ENCODE results near the gene B4GAT1. TPM values are rescaled to one million over a fixed set of nuclear protein-coding genes. Genes with fewer than 3 reads are reported as not detected.

B4GAT1 gene
- total and polyA plus RNA-seq, 5 donors from 2014 or later = 3.5 to 15.1 (median 12.0) TPM

Other genes starting within 250 kb of the B4GAT1 start
- gene KLC2, start 89.9 kb downstream of the B4GAT1 start, total RNA-seq = 42.1 TPM
- gene KLC2, start 89.9 kb downstream of the B4GAT1 start, polyA plus RNA-seq = 1 to 10 TPM; 2.5 to 3.8 (median 3.3) TPM
- 79.6 TPM for gene RAB1B, start 79.0 kb downstream of the B4GAT1 start, total RNA-seq
- gene RAB1B, start 79.0 kb downstream of the B4GAT1 start, polyA plus RNA-seq = 10 to 100 TPM; 13.1 to 19.6 (median 15.1) TPM
- gene CNIH2, start 69.5 kb downstream of the B4GAT1 start, total RNA-seq = 4.5 TPM
- gene CNIH2, start 69.5 kb downstream of the B4GAT1 start, polyA plus RNA-seq = not detected
- gene YIF1A, start 58.5 kb downstream of the B4GAT1 start, total RNA-seq = 29.3 TPM
- 10 to 100 TPM; 48.3 to 71.3 (median 55.3) TPM for gene YIF1A, start 58.5 kb downstream of the B4GAT1 start, polyA plus RNA-seq
- not detected for gene TMEM151A, start 55.7 kb downstream of the B4GAT1 start, total RNA-seq
- not detected for gene TMEM151A, start 55.7 kb downstream of the B4GAT1 start, polyA plus RNA-seq
- gene CD248, start 30.6 kb downstream of the B4GAT1 start, total RNA-seq = 0.30 TPM
- under 1 TPM; 0.06 to 0.11 (median 0.10) TPM for gene CD248, start 30.6 kb downstream of the B4GAT1 start, polyA plus RNA-seq
- gene RIN1, start 11.2 kb downstream of the B4GAT1 start, total RNA-seq = 0.57 TPM
- 1 to 10 TPM in 1 of 4 donors, under 1 TPM in 3; 0.33 to 1.0 (median 0.95) TPM for gene RIN1, start 11.2 kb downstream of the B4GAT1 start, polyA plus RNA-seq
- gene BRMS1, start 2.5 kb downstream of the B4GAT1 start, total RNA-seq = 53.4 TPM
- 10 to 100 TPM; 74.7 to 90.4 (median 82.5) TPM for gene BRMS1, start 2.5 kb downstream of the B4GAT1 start, polyA plus RNA-seq
- 3.4 TPM for gene SLC29A2, start 24.1 kb upstream of the B4GAT1 start, total RNA-seq
- 1 to 10 TPM in 3 of 4 donors, under 1 TPM in 1; 0.83 to 2.3 (median 1.6) TPM for gene SLC29A2, start 24.1 kb upstream of the B4GAT1 start, polyA plus RNA-seq
- not detected for gene NPAS4, start 73.4 kb upstream of the B4GAT1 start, total RNA-seq
- gene NPAS4, start 73.4 kb upstream of the B4GAT1 start, polyA plus RNA-seq = not detected
- 22.7 TPM for gene MRPL11, start 91.2 kb upstream of the B4GAT1 start, total RNA-seq
- gene MRPL11, start 91.2 kb upstream of the B4GAT1 start, polyA plus RNA-seq = 10 to 100 TPM; 80.4 to 96.9 (median 84.5) TPM
- 9.6 TPM for gene PELI3, start 119.3 kb upstream of the B4GAT1 start, total RNA-seq
- gene PELI3, start 119.3 kb upstream of the B4GAT1 start, polyA plus RNA-seq = 1 to 10 TPM; 4.4 to 9.3 (median 5.7) TPM
- 29.5 TPM for gene DPP3, start 132.8 kb upstream of the B4GAT1 start, total RNA-seq
- 10 to 100 TPM; 27.1 to 38.7 (median 32.8) TPM for gene DPP3, start 132.8 kb upstream of the B4GAT1 start, polyA plus RNA-seq
- 16.4 TPM for gene BBS1, start 163.0 kb upstream of the B4GAT1 start, total RNA-seq
- gene BBS1, start 163.0 kb upstream of the B4GAT1 start, polyA plus RNA-seq = 1 to 10 TPM; 5.6 to 9.4 (median 7.0) TPM
- gene ZDHHC24, start 198.4 kb upstream of the B4GAT1 start, total RNA-seq = 15.5 TPM
- 10 to 100 TPM; 14.1 to 20.6 (median 15.0) TPM for gene ZDHHC24, start 198.4 kb upstream of the B4GAT1 start, polyA plus RNA-seq
- not detected for gene ACTN3, start 199.3 kb upstream of the B4GAT1 start, total RNA-seq
- not detected for gene ACTN3, start 199.3 kb upstream of the B4GAT1 start, polyA plus RNA-seq
- gene CTSF, start 221.0 kb upstream of the B4GAT1 start, total RNA-seq = 6.9 TPM
- 10 to 100 TPM; 17.3 to 28.6 (median 17.9) TPM for gene CTSF, start 221.0 kb upstream of the B4GAT1 start, polyA plus RNA-seq
- 0.35 TPM for gene CCDC87, start 245.4 kb upstream of the B4GAT1 start, total RNA-seq
- gene CCDC87, start 245.4 kb upstream of the B4GAT1 start, polyA plus RNA-seq = not detected
- 31.4 TPM for gene CCS, start 245.6 kb upstream of the B4GAT1 start, total RNA-seq
- gene CCS, start 245.6 kb upstream of the B4GAT1 start, polyA plus RNA-seq = 10 to 100 TPM; 31.0 to 37.8 (median 35.6) TPM

Measured in CD4-positive, CD25-positive, alpha-beta regulatory T cell (primary cell).